DMS153 treated with DMSO at 0.1 percent for 48 hours (cell line): ENCODE results near the gene DCUN1D2.
"Not testable (repeated sequence)": the region's sequence is repeated elsewhere in the genome, so short reads cannot be mapped to it uniquely, and the experiment has no call there.

Experiments
- DNase-seq: peaks from one replicate; lab custom pipeline; 2025; ENCODE audit not compliant: unreplicated experiment; lab: John Stamatoyannopoulos, UW

DCUN1D2 gene

DNA sequence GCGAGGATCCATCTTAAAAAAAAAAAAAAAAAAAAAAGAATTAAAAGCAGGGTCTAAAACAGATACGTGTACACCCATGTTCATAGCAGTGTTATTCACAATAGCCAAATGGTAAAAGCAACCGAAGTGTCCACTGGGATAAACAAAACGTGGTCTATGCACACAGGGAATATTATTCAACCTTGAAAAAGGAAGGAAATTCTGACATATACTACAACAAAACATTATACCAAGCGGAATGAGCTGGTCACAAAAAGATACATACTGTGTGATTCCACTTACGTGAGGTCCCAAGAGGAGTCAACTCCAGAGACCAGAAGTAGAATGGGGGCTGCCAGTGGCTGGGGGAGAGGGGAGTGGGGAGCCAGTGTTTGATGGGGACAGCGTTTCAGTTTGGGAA lies 22.5 kb downstream of the DCUN1D2 start:
- no peak for DNase-seq

DNA sequence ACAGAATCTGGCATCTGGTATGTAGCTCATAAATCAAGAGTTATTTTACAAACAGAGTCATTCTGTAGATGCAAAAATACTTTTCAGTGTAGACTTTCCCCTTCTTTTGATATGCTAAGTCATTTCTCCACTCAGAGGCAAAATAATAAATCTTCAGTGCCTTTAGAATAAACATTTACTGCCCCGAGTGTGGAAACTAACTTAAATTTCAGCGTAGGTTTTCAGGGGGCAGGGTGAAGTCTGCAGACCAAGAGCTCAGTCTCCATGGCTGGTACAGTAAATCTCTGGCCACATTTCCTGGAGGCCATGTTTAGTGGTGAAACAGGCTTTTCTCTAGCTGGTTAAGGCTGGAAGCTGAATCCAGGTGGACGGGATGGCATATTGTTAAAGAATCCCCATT lies 24.1 kb downstream of the DCUN1D2 start:
- no peak for DNase-seq

DNA sequence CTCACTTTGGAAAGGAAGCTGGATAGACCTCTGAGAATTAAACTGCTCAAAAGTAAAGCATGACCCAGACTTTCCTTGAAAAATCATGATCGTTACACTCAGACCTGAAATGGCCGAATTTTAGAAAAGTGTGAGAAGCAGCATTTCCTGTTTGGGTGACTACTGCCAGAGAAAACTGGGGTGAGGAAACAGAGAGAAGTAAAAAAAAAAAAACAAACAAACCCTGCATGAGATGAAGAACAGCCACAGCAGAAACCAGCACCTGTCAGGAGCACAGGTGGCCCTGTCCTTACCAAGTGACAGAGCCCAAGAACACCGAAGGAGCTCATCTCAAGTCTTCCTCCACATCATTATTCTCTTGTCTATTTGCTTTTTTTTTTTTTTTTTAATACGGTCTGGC lies 25.2 kb downstream of the DCUN1D2 start:
- DNase-seq, result no peak

DNA sequence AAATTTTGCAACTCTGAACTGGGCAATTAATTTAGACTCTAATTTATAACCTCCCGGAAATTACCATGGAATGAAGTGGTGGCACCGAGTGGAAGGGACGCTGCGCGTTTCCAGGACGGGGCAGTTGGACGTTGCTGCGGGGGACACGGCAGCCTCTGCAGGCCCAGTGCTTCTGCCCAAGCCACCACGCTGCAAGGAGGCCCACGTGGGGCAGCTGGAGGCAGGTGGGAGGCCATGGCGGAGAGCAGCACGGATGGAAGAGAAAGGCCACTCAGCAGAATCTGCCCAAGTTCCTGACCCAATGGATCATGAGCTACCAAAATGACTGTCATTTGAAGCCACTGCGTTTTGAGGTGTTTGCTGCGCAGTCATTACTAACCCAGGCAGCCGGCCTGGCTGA lies 26.0 kb downstream of the DCUN1D2 start:
- DNase-seq, result no peak

DNA sequence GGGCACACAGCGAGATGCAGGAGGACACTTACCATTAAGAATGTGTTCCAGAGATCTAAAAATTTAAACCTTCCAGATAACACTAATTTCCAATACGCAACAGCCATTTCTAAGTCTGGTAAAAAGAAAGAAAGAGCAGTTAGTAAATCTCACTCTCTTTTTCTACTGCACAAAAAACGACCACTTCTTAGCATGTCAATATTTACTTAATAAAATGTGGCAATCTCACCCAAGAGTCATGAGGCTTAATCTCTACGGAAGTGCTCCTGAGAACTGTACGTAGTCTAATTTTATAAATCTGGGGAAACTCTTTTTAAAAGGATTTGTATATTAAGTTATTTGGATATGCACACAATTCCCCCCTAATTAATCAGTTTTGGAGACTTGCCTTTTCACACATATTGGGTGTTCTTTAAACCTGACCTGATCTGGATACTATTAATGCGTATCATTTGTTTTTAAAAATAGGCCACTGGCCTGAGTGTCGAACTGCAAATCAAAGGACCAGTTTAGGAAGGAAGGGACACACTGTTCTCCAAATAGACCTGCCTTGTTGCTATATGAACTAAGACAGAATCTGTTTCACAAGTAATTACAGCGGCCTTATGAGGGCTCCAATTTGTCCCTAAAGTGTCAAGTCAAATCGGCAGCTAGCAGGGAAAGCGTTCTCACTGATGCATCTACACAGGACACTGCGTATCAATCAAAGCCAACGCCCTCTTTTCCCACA lies 29.3 kb downstream of the DCUN1D2 start:
- no peak for DNase-seq

DNA sequence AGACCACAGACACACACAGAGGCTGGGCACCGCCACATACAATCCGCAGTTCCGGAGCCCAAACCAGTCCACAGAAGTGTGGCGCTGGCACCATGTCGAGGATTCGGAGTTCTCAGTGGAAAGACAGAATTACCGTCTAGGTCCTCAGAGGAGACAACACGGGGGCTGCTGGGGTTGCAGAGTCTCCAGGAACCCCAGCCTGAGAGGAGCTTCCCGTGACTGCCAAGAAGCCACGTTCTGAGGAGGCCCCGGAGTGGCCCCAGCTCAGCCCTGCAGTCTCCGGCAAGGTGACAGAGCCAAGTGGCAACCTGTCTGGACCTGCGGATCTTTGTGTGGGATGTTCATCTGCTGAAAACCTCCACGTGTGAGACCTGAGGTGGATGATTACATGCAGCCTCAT lies 29.9 kb downstream of the DCUN1D2 start:
- DNase-seq, result no peak

DNA sequence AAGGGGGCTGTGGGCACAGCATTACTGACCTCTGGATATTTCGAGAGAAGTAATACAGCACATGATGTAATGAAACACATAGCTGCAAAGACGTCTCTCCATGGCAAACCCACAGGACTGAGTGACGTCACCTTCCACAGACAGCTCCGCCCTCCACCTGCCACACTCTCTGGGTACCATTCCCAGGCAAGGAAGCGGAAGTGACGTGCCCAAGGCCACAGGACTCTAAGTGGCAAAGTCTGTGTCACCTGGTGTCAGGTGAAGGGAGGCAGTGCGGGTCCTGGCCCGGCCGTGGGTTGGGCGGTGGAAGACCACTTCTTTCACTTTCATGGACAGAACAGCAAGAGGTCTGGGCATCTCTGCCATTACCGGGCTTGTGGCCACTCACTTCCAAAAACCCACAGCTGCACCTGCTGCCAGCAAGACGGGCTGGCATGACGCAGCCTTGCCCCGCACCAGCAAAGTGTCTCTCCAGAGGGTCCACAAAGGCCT lies 30.4 kb downstream of the DCUN1D2 start:
- DNase-seq, result no peak

DNA sequence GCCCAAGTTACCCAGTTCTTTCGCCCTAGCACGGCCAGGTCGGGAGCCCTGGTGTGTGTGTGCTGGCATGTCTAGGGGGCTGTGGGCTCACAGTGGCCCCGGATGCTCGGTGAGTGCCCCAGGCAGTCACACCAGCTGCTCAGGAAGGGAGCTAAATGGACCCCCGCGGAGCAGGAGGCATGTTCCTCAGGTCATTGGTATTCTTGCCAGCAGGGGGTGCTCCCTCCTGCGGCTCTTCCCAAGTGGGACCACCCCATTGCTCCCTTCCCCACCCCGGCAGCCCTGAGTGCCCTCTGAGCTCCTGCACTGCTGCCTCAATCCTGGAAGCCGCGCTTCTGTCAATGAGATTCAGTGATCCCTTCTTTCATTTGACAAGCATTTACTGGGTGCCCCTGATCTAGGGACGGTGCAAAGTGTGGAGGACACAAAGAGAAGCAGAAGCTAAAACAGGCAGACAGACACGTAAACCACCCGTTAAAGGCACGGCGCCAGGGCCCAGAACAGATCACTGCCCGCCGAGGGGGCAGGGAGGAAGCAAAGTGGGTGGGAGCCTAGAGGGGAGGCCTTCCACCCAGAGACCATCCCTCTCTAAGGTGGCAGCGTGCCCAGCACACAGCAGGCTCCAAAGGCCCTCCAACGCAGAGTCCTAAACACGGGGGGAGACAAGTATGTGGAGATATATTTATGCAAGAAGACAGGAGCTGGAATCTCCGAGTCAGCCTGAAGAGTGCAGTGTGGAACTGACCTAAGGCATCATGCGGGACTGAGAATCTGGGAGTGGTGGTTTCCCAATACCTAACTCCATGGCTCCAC lies 32.1 kb downstream of the DCUN1D2 start:
- DNase-seq, result no peak

DNA sequence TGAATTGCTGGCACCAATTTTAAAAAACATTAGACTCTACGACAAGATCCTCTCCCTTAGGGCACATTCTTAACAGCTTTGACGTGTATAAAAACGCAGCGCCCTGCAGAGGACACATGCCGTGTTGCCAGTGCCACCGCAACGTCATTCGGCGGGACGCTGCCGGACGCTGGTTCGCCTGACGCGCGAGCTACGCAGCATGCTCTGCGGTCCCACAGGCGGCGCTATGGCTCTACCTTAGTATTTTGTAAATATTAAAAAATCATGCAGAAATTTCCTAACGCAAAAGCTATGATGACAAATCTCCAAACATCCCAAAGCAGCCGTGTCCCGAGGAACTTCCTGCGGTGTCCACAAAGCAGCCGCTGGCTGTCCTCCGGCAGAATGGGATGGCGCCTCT lies 33.0 kb downstream of the DCUN1D2 start:
- no peak for DNase-seq

DNA sequence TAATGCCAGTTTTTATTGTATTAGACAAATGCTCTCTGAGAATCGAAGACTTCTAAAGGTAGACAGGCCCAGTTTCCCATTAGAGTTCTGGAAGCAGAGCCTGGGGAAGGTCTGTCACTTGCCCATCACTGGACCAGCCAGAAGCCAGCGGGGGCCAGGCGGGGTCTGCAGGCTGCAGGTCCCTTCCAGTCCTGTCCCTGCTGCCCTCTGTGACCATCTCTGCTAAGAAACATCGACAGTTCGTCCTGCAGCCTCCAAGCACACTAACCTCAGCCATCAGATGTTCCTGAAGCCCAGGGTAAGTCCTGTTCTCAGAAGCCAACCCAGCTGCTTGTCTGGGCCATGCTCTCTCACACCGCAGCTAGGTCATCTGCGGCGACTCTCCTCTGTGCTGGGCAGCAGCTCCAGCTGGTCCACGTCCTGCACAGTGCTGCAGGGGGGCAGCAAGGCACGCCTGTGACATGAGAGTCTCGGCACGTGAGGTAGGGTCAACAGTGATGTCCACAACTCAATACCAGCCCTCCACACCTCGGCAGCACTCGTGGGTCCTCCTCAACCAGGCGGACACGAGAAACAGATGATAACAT lies 34.3 kb downstream of the DCUN1D2 start:
- DNase-seq, result no peak

DNA sequence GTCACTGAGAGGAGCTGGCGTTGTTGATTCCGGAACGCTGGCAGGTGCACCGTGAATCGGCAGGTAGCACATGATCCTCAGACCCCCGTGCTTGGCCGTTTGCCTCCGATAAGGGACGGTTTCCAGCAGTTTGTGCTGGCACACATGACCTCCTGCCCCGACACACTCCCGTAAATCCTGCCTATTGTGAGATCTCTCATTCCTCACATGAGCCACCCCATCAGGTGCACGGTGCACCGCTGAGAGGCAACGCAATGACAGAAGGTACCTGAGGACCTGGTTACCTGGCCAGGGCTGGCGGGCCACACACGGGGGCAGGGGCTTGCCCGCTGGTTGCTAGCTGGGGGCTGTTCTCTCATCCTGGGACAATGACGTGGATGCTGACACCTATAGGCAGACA lies 35.1 kb downstream of the DCUN1D2 start:
- DNase-seq, result no peak

DNA sequence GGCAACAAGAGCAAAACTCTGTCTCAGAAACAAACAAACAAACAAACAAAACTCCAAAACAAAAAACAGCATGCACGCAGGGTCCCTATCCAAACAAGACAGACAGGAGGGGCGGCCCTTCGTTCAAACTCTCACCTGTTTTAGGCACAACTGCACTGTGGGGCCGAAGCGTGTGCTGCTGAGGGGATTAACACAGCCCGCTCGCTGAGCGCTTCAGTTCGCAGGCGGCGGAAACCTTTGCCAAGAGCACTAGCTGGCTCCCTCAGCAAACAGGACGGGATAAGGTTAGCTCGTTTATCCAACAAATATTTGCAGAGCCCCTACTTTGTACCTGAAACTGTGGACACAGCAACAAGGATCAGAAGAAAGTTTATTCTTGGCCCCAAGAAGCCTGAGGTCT lies 35.6 kb downstream of the DCUN1D2 start:
- DNase-seq, result no peak

DNA sequence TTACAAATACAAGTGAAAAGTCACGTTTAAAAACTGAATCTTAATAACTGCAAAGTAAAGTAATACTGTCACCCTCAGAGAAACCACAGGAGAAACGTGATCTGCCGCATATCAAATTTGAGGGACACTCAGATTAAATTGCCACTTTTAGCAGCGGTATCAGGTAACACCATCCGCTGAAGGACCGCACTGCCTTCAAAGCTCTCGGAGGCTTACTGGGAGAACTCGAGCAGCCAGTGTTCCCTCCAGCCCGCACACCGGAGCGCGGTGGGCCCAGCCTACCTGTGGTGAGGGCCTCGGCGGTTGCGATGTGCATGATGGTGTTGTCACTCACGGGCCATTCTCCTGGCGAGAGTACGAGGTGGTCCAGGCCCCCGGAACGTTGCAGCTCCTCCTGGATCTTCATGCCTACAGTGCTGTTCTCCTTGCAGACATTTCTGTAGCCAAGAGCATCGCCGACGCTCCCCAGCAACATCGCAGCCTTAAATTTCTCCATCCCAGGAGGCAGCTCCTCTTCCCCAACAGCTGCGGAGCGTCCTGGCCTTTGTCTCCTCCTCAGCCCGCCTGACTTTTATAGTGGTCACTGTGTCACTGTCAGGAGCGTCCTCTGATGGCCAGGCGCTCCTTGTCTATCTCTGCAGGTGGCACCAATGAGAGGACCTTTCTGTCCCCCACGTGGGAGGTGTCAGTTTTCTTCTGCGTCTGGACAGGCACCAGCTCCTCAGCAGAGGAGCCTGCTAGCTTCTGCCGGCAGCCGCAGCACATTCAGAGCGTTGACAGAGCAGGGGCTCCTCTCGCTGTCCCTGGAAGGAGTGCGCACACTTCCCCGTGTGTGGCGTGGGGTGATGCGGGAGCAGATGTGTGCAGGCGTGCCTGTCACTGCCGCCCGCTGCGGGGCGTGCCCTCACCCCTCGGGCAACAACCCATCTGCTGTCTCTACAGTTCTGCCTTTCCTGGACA lies 37.3 kb downstream of the DCUN1D2 start, which contains the start of gene ADPRHL1:
ADPRHL1 (minus strand) TSS at position 547 of the 960 bp plus-strand sequence; CDS start at position 496, 51 bp downstream.
- DNase-seq, result no peak

DNA sequence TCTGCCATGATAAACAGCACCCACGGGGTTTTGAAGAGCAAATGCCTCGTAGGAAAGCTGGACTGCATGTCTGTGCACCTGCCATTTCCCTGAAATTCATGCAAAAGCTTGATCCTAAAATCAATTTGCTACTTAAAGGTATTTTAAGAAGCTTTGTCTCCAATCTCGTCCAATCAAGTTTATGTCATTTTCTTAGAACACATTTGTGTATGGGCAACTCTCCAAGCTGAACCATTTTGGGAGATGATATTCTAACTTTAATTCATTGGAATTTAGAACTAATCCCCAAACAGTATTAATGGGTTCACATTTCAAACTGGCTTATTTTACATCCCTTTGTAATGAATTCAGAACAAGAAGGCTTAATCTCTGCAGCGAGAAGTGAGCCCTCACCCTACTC lies 38.0 kb downstream of the DCUN1D2 start:
- no peak for DNase-seq

DNA sequence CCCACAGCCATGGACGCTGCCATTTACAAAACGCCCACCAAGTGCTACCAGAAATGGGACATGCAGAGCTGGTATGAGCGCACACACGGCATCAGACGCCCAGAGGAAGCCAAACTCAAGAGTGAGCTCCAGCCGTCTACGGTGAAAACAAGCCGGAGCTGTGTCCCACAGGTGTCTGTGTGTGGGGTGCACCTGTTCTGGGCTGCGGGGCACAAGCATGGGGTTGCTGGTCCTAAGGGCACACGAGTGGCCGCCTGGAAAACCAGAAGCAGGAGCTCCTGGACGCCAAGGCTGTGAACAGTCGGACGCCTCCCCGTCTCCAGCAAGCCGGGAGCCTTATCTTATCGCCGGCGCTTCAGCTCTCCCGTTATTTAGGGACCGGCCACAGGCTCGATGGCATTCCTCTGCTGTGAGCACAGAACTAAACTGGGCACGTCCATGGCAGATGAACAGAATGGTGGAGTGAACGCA lies 38.5 kb downstream of the DCUN1D2 start:
- DNase-seq, result no peak

DNA sequence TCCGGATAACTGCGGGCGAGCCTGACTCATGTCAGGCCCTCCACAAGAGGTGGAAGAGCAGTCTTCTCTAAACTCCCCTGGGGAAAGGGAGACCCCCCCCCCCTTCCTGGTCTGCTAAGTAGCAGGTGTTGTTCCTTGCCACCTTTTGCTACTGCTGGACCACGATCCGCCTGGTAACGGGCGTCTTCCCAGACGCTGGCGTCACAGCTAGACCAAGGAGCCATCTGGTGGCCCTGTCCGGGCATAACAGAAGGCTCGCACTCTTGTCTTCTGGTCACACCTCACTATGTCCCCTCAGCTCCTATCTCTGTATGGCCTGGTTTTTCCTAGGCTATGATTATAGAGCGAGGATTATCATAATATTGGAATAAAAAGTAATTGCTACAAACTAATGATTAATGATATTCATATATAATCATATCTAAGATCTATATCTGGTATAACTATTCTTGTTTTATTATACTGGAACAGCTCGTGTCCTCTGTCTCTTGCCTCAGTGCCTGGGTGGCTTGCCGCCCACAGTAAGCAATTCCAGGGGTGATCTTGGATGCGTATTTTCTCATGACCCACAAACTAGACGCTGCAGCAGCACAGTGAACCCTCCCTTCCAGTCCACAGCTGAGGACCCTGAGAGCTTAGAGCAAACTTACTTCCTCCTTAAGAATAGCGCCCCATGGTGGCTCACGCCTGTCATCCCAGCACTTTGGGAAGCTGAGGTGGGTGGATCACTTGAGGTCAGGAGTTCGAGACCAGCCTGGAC lies 39.5 kb downstream of the DCUN1D2 start:
- DNase-seq, result not testable (repeated sequence)

DNA sequence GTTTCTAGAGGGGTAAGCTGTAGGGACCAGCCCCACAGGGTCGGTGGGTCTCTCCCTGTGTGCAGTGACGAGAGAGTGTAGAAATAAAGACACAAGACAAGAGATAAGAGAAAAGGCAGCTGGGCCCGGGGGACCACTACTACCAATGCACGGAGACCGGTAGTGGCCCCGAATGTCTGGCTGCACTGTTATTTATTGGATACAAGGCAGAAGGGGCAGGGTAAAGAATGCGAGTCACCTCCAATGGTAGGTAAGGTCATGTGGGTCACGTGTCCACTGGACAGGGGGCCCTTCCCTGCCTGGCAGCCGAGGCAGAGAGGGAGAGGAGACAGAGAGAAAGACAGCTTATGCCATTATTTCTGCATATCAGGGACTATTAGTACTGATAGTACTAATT lies 40.2 kb downstream of the DCUN1D2 start:
- not testable (repeated sequence) for DNase-seq

DNA sequence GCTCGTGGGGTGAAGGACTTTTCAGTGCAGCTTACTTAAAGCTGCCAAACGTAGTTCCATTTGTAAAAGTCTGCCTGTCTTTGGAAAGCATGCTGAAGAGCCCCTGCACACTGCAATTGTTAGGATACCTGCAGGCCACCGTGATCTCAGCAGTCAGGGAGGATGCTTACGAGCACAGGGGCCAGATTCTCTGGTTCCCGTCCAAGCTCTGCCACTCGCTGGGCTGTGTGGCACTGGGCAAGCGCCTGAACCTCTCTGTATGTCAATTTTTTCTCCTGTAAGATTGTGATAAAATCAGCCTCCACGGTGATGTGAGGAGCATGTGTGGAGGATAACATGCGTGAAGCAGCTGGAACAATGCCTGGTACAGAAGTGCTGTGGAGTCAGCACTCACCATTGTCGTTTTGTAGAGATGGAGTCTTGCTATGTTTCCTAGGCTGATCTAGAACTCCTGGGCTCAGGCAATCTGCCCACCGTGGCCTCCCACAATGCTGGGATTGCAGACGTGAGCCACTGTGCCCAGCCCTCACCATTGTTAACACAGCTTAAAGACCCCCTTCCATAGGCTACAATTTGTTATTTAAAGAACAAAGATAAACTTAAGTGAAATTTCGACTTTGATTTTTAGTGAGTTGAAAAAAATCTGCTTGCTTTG lies 40.7 kb downstream of the DCUN1D2 start:
- DNase-seq, result no peak
